ENCODE data around the gene SYNRG.

- TF ChIP-seq CTCF (optimal IDR thresholded peaks at IDR 0.05 in 1 of 3, IDR thresholded peaks at IDR 0.05 in 1 of 3, conservative IDR thresholded peaks at IDR 0.05 in 1 of 3; ENCODE audit: extremely low read depth in 1 of 3, insufficient read depth in 2 of 3, low read length in 3 of 3) (no peak), EZH2 (IDR thresholded peaks at IDR 0.05; ENCODE audit: low read length) (no peak)
Measured at GRCh38 chr17:37576281-37576680, 32.9 kb downstream of the SYNRG start.
